ENCODE measurements around the gene CD34.

CD34 gene

DNA sequence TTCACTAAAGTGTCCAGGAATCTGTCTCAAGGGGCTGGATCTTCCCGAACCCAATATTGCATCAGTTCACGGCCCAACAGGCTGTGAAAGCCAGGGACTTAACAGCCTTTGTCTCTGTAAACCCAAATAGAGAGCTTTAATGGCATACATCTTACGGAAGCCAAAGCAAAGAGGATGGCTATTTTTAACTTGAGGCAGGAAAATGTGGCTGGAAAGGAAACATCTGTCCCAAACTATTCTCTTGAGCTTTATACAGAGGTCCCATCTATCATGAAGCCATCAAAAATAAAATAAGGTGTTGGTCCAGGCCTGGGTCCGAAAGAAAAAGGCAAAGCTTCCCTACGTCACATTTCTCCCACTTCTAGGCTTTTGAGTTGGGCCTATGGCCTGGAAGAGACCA lies 7.7 kb upstream of the CD34 start:
- no CpG with 5 or more reads among the region's 5 CpGs for WGBS (ENCODE audit: insufficient coverage, insufficient read length)
- H3K36me3 ChIP-seq (ENCODE audit: control insufficient read depth, insufficient read depth, low read length), result no peaks in the 10 kb centered on the region
- H3K27ac ChIP-seq (ENCODE audit: low read length), result no peak overlapping the region
- no peaks in the 10 kb centered on the region for H3K27me3 ChIP-seq (ENCODE audit: control insufficient read depth, insufficient read depth, low read length)
- H3K4me3 ChIP-seq (ENCODE audit: low read length), result no peak overlapping the region
- DNase-seq (ENCODE audit: low read depth, low spot score), result no peak
- H3K9me3 ChIP-seq (ENCODE audit: control insufficient read depth, insufficient read depth, low read length), result no peaks in the 10 kb centered on the region
- H3K4me1 ChIP-seq (ENCODE audit: control insufficient read depth, insufficient read depth, low read length), result no peaks in the 10 kb centered on the region

DNA sequence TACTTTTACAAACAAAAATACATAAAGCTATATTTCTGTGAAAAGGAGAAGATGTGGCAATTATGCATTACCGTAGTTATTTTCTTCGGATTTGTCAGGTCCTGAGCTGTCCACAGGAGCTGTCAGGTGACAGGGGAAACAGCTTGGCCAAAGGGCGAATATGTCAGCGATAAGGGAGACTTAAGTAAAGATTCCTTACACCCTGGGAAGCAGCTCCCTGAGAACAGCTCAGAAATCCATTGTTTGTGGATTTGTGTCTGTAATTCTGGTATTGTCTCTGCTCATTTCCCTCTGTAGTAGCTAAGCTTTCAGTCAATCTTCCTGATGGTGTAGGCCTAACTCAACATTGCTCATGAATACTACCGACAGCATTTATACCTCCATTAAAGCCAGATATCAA lies 7.1 kb upstream of the CD34 start:
- no peaks in the 10 kb centered on the region for H3K4me1 ChIP-seq (ENCODE audit: control insufficient read depth, insufficient read depth, low read length)
- DNase-seq (ENCODE audit: low read depth, low spot score), result no peak
- H3K36me3 ChIP-seq (ENCODE audit: control insufficient read depth, insufficient read depth, low read length), result no peaks in the 10 kb centered on the region
- H3K27me3 ChIP-seq (ENCODE audit: control insufficient read depth, insufficient read depth, low read length), result no peaks in the 10 kb centered on the region
- no peaks in the 10 kb centered on the region for H3K9me3 ChIP-seq (ENCODE audit: control insufficient read depth, insufficient read depth, low read length)
- no CpG with 5 or more reads among the region's 5 CpGs for WGBS (ENCODE audit: insufficient coverage, insufficient read length)
- no peak overlapping the region for H3K27ac ChIP-seq (ENCODE audit: low read length)
- no peak overlapping the region for H3K4me3 ChIP-seq (ENCODE audit: low read length)

DNA sequence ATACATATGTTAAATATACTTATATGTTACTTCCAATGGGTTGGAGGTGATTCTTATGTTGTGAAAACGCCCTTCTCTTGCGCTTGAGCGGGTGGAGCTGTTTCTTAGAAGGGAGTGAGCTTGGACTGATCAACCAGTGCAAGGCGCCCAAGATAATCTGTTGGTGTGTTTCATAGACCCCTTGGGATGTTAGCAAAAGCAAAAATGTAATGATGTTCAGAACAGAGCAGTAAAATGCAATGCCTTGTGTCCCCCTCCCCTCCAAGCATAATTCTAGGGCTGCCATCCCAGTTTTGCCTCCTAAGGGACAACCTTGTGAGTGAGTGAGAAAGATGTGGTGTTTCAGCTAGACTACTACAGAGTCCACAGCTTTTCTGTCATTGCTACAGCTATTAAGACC lies 6.2 kb upstream of the CD34 start:
- Histone ChIP-seq H3K9me3 (ENCODE audit: control insufficient read depth, insufficient read depth, low read length) (no peaks in the 10 kb centered on the region), H3K27ac (ENCODE audit: low read length) (no peak overlapping the region), H3K4me3 (ENCODE audit: low read length) (no peak overlapping the region), H3K27me3 (ENCODE audit: control insufficient read depth, insufficient read depth, low read length) (peaks cover 5% of the 10 kb centered on the region; the same call in 1 of the 2 replicates), H3K36me3 (ENCODE audit: control insufficient read depth, insufficient read depth, low read length) (no peaks in the 10 kb centered on the region), H3K4me1 (ENCODE audit: control insufficient read depth, insufficient read depth, low read length) (no peaks in the 10 kb centered on the region)
- DNase-seq (ENCODE audit: low read depth, low spot score), result no peak
- WGBS (ENCODE audit: insufficient coverage, insufficient read length), result no CpG with 5 or more reads among the region's 4 CpGs

- H3K4me1 ChIP-seq (ENCODE audit: control insufficient read depth, insufficient read depth, low read length), result 0 out of 2 replicates have a peak, but pooled peaks cover 2% of the 10 kb centered on the region
- no peak for DNase-seq (ENCODE audit: low read depth, low spot score)
- H3K4me3 ChIP-seq (ENCODE audit: low read length), result no peak overlapping the region
- H3K27me3 ChIP-seq (ENCODE audit: control insufficient read depth, insufficient read depth, low read length), result peaks cover 24% of the 10 kb centered on the region
- no peak overlapping the region for H3K27ac ChIP-seq (ENCODE audit: low read length)
- H3K36me3 ChIP-seq (ENCODE audit: control insufficient read depth, insufficient read depth, low read length), result no peaks in the 10 kb centered on the region
- no peaks in the 10 kb centered on the region for H3K9me3 ChIP-seq (ENCODE audit: control insufficient read depth, insufficient read depth, low read length)
- no CpG with 5 or more reads among the region's 1 CpG for WGBS (ENCODE audit: insufficient coverage, insufficient read length)
Observed at GRCh38 chr1:207913951-207914350, 3.0 kb upstream of the CD34 start.

DNA sequence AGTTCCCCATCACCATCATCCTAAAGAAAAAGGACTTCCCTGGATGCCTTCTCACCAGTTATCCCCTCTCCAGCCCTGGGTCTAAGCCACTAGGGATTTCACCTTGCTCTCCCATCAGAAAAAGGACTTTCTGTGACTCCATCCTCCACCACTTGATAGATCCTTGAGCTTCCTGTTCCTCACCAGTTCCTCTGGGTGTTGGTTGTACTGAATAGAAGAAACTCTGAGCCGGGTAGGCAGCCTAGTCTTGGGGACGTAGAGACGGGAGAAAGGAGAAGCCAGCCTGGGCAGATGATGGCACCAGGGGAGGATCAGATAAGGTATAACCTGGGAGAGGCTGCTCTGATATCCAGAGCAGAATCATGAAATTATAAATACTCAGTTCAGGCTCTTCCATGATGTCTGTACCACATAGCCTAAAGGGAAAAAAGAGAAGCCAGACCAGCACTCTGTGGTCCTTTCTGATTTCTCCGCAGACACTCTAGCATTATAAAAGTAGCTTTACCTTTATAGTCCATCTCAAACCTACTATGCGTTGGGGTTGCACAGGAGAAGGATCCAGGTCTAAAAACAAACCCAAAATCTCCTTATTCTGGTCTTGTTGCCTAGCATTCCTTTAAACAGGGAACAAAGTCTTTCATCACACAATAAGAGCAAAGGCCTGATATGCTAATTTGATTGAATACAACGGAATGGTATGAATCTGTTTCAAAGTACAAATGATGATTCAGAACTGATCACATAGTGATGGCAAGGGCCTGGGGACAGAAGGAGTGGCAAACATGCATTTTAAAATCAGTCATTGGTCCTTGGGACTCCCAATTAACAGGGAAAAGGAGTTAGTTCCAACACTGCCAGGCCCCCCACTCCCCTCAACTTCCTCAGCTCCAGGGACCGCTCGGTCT lies 1.2 kb upstream of the CD34 start:
- Histone ChIP-seq H3K27ac (ENCODE audit: low read length) (no peak overlapping the region), H3K4me3 (ENCODE audit: low read length) (no peak overlapping the region), H3K27me3 (ENCODE audit: control insufficient read depth, insufficient read depth, low read length) (peaks cover 24% of the 10 kb centered on the region), H3K9me3 (ENCODE audit: control insufficient read depth, insufficient read depth, low read length) (no peaks in the 10 kb centered on the region), H3K36me3 (ENCODE audit: control insufficient read depth, insufficient read depth, low read length) (no peaks in the 10 kb centered on the region), H3K4me1 (ENCODE audit: control insufficient read depth, insufficient read depth, low read length) (0 out of 2 replicates have a peak, but pooled peaks cover 2% of the 10 kb centered on the region)
- no CpG with 5 or more reads among the region's 8 CpGs for WGBS (ENCODE audit: insufficient coverage, insufficient read length)
- DNase-seq (ENCODE audit: low read depth, low spot score), result no peak

GRCh38 chr1:207909687-207910086 lies 1.2 kb downstream of the CD34 start:
- Histone ChIP-seq H3K4me3 (ENCODE audit: low read length) (no peak overlapping the region), H3K27ac (ENCODE audit: low read length) (no peak overlapping the region), H3K27me3 (ENCODE audit: control insufficient read depth, insufficient read depth, low read length) (peaks cover 24% of the 10 kb centered on the region), H3K36me3 (ENCODE audit: control insufficient read depth, insufficient read depth, low read length) (no peaks in the 10 kb centered on the region), H3K9me3 (ENCODE audit: control insufficient read depth, insufficient read depth, low read length) (no peaks in the 10 kb centered on the region), H3K4me1 (ENCODE audit: control insufficient read depth, insufficient read depth, low read length) (0 out of 2 replicates have a peak, but pooled peaks cover 2% of the 10 kb centered on the region)
- DNase-seq (ENCODE audit: low read depth, low spot score), result no peak
- WGBS (ENCODE audit: insufficient coverage, insufficient read length), result no CpG with 5 or more reads among the region's 4 CpGs

DNA sequence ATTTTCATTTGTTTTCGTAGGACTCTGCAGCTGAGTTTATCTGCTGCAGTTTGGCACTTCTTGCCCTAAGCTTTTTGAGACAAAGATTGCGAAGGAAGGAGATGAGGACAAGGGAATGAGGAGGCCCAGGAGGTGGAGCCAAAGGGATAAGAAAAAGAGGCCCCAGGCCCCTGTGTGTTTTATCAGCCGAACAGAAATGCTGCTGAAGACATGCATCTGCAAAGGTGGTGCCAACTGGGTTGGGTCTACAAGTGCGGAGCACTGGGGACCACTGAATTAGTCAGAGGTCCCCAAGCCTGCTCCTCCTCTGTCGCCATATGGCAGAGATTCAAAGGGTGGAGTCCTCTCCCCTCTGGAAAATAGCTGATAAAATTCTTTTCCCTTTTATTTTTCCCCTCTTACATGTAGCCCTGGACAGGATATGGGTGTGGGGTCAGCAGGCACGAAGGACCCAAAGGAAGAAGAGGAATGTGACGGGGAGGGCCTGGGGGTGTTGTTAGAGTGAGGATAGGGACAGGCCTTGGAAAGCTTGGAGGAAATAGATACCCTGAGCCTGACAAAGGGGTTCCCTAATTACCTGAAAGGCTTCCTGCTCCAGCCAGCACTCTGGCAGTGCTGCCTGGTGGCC lies 2.7 kb downstream of the CD34 start:
- Histone ChIP-seq H3K9me3 (ENCODE audit: control insufficient read depth, insufficient read depth, low read length) (no peaks in the 10 kb centered on the region), H3K4me1 (ENCODE audit: control insufficient read depth, insufficient read depth, low read length) (0 out of 2 replicates have a peak, but pooled peaks cover 2% of the 10 kb centered on the region), H3K4me3 (ENCODE audit: low read length) (no peak overlapping the region), H3K27me3 (ENCODE audit: control insufficient read depth, insufficient read depth, low read length) (peaks cover 24% of the 10 kb centered on the region), H3K36me3 (ENCODE audit: control insufficient read depth, insufficient read depth, low read length) (no peaks in the 10 kb centered on the region), H3K27ac (ENCODE audit: low read length) (no peak overlapping the region)
- no CpG with 5 or more reads among the region's 7 CpGs for WGBS (ENCODE audit: insufficient coverage, insufficient read length)
- DNase-seq (ENCODE audit: low read depth, low spot score), result no peak

- no peak overlapping the region for H3K4me3 ChIP-seq (ENCODE audit: low read length)
- no peaks in the 10 kb centered on the region for H3K27me3 ChIP-seq (ENCODE audit: control insufficient read depth, insufficient read depth, low read length)
- H3K36me3 ChIP-seq (ENCODE audit: control insufficient read depth, insufficient read depth, low read length), result no peaks in the 10 kb centered on the region
- no CpG with 5 or more reads among the region's 1 CpG for WGBS (ENCODE audit: insufficient coverage, insufficient read length)
- H3K27ac ChIP-seq (ENCODE audit: low read length), result no peak overlapping the region
- no peaks in the 10 kb centered on the region for H3K9me3 ChIP-seq (ENCODE audit: control insufficient read depth, insufficient read depth, low read length)
- no peak for DNase-seq (ENCODE audit: low read depth, low spot score)
- H3K4me1 ChIP-seq (ENCODE audit: control insufficient read depth, insufficient read depth, low read length), result 0 out of 2 replicates have a peak, but pooled peaks cover 1% of the 10 kb centered on the region
Observed at GRCh38 chr1:207904391-207904790, 6.5 kb downstream of the CD34 start.

DNA sequence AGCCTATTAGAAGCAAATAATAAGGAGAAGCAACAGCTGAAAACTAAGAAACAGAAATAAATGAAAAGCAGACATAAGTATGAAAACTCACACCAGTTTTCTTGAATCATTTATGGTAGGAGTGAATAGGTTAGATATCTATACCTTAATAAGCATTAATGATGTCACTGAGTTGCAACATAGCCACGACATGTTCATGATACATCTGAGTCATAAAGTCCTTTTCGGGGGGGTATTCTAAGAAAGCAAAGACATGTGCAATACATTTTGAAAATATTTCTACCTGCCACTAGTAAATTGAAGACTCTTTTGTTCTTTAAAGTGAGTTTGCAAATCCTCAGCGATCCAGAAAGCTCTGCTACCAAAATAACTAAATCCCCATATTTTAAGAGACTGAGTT lies 7.2 kb downstream of the CD34 start:
- Histone ChIP-seq H3K27ac (ENCODE audit: low read length) (no peak overlapping the region), H3K4me3 (ENCODE audit: low read length) (no peak overlapping the region), H3K27me3 (ENCODE audit: control insufficient read depth, insufficient read depth, low read length) (no peaks in the 10 kb centered on the region), H3K36me3 (ENCODE audit: control insufficient read depth, insufficient read depth, low read length) (no peaks in the 10 kb centered on the region), H3K4me1 (ENCODE audit: control insufficient read depth, insufficient read depth, low read length) (0 out of 2 replicates have a peak, but pooled peaks cover 1% of the 10 kb centered on the region), H3K9me3 (ENCODE audit: control insufficient read depth, insufficient read depth, low read length) (no peaks in the 10 kb centered on the region)
- no peak for DNase-seq (ENCODE audit: low read depth, low spot score)
- no CpG with 5 or more reads among the region's 3 CpGs for WGBS (ENCODE audit: insufficient coverage, insufficient read length)

DNA sequence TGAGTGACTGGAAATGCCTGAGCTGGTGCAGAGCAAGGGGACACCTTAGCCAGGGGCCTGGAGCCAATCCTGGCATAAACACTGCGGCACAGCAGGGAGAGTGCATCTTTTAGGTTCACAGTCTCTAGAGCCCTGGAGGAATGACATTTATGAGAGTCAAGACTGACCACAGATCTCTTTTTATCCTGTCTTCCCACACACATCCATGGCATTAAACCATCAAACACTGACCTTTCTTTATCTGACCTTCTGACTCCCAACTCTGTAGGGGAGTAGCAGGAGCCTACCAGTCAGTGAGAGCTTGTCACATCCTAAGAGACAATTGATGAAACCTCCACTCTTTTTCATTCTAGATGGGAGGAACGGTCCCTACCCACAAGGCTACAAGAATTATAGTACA lies 7.9 kb downstream of the CD34 start:
- DNase-seq (ENCODE audit: low read depth, low spot score), result no peak
- no peak overlapping the region for H3K27ac ChIP-seq (ENCODE audit: low read length)
- no peaks in the 10 kb centered on the region for H3K27me3 ChIP-seq (ENCODE audit: control insufficient read depth, insufficient read depth, low read length)
- WGBS (ENCODE audit: insufficient coverage, insufficient read length), result no CpG with 5 or more reads among the region's 2 CpGs
- no peak overlapping the region for H3K4me3 ChIP-seq (ENCODE audit: low read length)
- no peaks in the 10 kb centered on the region for H3K9me3 ChIP-seq (ENCODE audit: control insufficient read depth, insufficient read depth, low read length)
- H3K36me3 ChIP-seq (ENCODE audit: control insufficient read depth, insufficient read depth, low read length), result no peaks in the 10 kb centered on the region
- 0 out of 2 replicates have a peak, but pooled peaks cover 1% of the 10 kb centered on the region for H3K4me1 ChIP-seq (ENCODE audit: control insufficient read depth, insufficient read depth, low read length)
